Epithelial cell of proximal tubule (primary cell): Measurements from ENCODE around the gene ZEB1. TPM values are rescaled to one million over a fixed set of nuclear protein-coding genes. Genes with fewer than 3 reads are reported as not detected.

ENCODE experiments used
- DNase-seq: peaks from one replicate; pipeline ENCODE4 v3.0.0-alpha.2; 2011; ENCODE audit warnings: low read depth
- H3K4me3 ChIP-seq: 2 replicates; pipeline ENCODE4 v1.5.1; 2011; ENCODE audit warnings: low read depth, mild to moderate bottlenecking, low read length
- CTCF ChIP-seq: conservative IDR thresholded peaks from 2 replicates; pipeline ENCODE4 v1.5.1; 2012; ENCODE audit warnings: low read depth, mild to moderate bottlenecking, low read length
- total RNA-seq: library from RNA; depleted of rRNA; stranded (reverse); fragments of >200 nt; gene quantifications from 2 replicates; pipeline ENCODE4 v1.2.3, GENCODE V29; 2015

The ZEB1 gene
- total RNA-seq, 1 donor from 2014 or later, result 16.0 TPM

- no peak overlapping the region for H3K4me3 ChIP-seq
- TF ChIP-seq CTCF, result no peak
- DNase-seq, result no peak
Observed at GRCh38 chr10:31574577-31574976, 255.6 kb downstream of the ZEB1 start.

GRCh38 chr10:31578181-31578852, 259.3 kb downstream of the ZEB1 start:
- H3K4me3 ChIP-seq, result no peak overlapping the region
- DNase-seq, result no peak
- TF ChIP-seq CTCF, result no peak

- DNase-seq, result no peak
- no peak overlapping the region for H3K4me3 ChIP-seq
- no peak for TF ChIP-seq CTCF
Observed at GRCh38 chr10:31578951-31579350, 259.9 kb downstream of the ZEB1 start.
